HG02588 (cell line): Measurements from ENCODE around the gene PIK3R3.

Source experiments
- ATAC-seq: cut with Tn5 transposase; IDR thresholded peaks from one replicate; pipeline ENCODE4 v1.9.1; 2021; ENCODE audit warnings: mild to moderate bottlenecking, moderate library complexity; ENCODE audit not compliant: unreplicated experiment

Gene PIK3R3

DNA sequence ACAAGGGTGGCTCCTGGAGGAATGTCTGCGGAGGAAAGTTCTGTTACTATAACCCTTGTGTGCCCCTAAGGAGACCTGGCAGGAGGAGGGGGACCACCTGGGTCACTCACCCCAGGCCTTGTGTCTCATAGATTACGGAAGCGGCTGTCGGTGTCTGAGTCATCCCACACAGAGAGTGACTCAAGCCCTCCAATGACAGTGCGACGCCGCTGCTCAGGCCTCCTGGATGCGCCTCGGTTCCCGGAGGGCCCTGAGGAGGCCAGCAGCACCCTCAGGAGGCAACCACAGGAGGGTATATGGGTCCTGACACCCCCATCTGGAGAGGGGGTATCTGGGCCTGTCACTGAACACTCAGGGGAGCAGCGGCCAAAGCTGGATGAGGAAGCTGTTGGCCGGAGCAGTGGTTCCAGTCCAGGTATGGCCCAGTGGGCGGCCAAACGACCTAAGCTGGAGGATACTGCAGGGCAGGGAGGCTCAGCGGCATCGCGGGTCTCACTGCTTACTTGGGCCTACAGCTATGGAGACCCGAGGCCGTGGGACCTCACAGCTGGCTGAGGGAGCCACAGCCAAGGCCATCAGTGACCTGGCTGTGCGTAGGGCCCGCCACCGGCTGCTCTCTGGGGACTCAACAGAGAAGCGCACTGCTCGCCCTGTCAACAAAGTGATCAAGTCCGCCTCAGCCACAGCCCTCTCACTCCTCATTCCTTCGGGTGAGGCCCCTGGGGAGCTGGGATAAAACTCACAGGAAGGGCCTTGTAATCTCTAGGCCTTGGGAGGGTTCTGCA lies 101.4 kb downstream of the PIK3R3 start:
- ATAC-seq = no peak

DNA sequence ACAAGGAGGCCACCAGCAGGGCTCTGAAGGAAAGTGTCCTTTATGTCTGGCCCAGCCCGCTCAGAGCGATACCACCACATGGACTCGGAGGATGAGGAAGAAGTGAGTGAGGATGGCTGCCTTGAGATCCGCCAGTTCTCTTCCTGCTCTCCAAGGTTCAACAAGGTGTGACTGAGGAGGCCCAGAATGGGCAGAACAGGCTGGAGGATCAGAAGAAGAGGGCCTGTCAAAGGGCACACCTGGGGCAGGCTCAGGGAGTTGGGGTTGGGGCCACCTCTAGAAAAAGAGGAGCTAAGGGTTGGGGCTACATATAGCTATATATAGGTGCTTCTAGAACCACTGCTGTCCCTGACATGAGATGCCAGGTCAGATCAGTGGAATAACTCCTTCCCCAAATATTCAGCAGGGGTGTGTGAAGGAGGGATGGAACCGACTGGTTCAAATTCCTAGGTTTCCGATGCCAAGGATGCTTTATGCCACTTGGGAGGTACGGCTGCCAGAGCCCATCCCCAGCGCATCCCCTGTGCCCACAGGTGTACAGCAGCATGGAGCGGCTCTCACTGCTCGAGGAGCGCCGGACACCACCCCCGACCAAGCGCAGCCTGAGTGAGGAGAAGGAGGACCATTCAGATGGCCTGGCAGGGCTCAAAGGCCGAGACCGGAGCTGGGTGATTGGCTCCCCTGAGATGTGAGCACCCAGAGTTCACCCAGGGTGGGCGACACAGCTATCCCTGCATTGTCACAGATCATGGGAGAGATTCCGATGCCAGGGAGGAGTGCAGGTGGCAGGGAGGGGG lies 102.2 kb downstream of the PIK3R3 start:
- ATAC-seq = no peak

DNA sequence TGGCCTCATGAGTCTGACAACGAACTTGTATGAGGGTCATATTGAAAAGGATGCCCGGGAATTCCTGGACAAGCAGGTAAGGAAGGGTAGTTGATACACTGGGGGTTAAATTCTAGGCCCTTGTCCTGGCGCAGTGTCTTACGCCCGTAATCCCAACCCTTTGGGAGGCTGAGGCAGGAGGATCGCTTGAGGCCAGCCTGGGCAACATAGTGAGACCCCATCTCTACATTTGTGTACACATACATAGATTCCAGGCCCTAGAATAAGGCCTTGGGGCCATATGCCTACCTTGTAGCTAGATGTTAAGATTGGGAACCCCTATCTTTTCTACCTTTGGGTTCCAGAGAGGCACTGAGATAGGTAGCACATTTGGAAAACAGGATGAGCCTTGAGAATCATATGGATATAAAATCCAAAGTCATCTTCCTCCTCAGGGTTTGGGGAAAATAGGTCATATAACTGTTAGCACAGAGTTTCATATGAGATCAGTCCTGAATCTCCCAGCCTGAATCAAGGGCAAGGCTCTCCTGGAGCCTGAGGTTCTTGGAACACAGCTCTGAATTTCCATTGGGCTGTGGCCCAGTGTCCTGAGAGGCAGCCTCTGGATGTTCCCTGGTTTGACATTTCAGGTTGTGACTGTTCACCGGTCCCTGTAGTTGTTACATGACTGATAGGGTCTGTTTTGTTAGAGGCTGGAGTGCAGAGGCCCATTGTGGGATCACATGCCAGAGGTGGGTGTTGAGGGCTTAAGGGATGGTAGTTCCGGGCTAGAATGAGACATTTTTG lies 104.4 kb downstream of the PIK3R3 start:
- no peak for ATAC-seq

DNA sequence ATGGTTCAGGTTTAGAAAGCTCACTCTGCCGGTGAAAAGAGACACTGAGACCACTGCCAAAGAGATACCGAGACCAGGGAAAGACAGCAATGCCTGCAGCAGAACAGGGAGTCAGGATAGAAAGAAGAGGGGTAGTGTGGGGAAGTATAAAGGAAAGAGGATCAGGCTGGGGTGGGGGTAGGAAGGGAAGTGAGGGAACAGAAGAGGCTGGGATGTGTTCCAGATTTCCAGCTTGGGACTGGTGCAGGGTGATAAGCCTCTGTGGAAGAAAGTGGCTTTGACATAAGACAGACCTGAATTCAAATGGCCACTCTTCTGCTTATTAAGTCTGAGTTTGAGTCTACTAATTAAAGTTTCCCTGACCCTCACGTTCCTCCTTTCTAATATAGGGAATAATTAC lies 105.9 kb downstream of the PIK3R3 start:
- ATAC-seq = no peak

DNA sequence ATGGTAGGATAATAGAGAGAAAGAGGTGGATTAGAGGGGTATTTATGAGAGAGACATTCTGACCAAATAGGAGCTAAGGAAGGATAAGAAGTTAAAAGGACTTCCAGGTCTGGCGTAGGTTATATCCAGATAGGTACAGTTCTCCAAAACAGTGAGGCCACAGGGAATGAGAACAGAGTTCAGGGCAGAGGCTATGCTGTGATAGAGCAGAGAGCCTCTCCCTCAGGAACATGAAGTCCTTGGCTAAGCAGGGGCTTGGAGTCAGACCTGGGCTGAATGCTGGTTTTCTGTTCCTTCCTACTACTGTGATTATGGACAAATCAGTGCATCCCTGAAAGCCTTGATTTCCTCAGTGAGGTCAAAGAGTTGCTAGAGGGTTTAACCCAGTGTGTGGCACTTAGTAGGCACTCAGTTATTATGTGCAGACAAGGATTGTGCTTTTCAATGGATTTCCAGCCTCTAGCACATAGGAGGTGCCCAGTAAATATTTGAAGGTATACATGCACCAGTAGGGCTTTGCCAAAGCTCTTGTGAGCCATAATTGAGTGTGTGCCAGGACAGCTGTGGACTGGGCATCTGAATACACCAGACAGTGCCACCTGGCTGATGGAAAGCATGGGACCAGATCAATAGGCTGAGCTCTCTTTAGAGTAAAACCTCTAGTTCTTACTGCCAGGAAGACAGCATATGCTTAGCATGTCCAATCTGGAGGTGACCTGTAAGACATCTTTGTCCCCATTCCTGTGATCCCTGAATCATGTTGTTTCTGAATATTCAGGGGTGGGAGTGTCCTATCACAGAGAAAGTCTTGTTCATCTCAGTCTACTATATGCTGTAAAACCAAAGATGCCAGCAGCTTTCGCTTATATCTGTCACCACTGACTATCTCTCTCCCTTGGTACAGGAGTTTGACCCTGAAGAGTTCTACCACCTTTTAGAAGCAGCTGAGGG lies 111.1 kb downstream of the PIK3R3 start:
- no peak for ATAC-seq

DNA sequence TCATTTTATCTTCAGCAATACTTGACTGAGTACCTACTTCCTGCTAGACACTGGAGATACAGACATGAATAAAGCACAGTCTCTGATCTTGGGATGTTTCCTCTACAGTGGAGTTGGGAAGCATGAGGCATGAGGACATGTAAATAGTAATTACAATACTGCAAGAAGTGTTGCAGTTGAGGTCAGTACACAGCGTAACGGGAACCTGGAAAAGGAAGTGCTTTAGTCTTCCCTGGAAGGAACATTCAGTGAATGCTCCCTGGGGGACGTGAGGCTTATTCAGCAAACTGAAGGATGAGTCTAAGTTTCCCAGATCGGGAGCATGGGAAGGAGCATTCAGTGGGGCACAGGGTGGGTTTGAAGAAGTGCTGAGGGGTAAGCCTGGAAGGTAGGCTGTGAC lies 112.4 kb downstream of the PIK3R3 start:
- no peak for ATAC-seq

DNA sequence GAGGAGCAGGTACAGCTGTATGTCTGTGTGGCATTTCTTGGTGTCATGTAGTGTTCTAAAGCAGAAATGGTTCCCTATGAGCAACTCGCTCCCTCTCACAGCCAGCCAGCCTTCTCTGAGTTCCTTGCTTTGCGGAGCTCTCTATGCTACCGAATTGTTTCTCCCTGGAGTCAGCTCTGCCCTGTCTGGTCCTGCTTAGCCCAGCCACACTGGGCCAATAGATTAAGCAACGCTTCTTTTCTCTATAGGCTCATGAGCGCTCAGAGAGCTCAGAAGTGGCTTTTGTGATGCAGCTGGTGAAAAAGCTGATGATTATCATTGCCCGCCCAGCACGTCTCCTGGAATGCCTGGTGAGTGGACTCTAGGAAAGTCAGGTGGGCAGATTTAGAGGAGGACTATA lies 113.1 kb downstream of the PIK3R3 start:
- no peak for ATAC-seq

DNA sequence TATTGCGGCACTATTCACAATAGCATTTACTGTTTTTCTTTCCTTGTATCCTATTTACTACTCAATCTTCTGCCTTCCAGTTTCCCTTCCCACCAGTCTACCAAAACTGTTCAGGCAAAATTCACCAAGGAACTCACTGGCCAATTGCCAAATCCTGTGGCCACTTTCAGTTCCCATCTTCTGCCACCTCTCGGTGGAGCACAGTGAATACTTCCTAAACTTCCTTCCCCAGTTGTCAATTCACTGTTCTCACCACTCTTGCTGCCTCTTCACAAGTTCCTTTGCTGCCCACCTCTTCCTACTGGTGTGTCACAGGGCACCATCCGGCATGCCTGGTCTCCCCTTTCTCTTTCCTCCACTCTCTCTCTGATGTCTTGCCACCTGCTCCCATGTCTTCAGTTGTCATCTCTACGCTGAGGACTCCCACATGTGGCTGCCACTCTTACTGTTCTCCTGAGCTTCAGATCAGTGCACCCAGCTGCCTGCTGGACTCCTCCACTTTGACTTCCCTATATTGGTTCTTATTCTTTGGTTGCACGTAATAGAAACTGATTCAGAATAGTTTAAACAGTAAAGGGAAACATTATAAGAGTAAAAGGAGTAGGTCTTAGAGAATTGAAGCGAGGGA lies 114.4 kb downstream of the PIK3R3 start:
- ATAC-seq = no peak

DNA sequence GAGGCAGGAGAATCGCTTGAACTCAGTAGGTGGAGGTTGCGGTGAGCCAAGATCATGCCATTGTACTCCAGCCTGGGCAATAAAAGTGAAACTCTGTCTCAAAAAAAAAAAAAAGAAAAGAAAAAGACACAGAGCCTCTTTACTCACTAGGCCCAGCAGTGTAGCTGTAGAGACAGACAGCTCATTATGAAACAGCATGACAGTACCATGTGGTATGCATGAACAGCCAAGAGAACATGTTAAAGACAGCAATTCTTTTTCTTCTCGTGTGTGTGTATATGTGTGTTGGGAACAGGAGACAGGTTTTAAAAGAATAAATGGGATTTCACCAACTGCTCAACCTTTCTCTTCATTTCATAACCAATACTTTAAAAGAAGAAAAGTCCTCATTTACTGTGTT lies 118.8 kb downstream of the PIK3R3 start:
- no peak for ATAC-seq

DNA sequence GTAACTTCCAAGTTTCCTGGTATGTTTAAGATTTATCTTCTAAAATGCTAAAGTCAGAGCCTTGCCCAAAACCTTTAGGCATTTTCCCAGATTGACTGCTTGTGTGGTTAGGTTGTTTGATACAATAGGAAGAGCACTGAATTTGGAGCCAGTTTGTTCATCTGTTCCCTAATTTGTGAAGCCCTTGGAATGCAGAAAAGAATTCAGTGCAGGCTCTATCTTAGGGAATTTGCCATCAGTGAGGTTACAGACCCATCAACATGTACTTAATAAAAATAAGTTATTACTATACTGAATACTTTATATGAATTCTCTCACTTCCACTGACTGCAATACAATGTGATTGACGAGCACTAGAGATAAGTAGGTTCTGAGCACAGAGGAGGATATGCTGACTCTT lies 120.2 kb downstream of the PIK3R3 start:
- ATAC-seq = no peak

DNA sequence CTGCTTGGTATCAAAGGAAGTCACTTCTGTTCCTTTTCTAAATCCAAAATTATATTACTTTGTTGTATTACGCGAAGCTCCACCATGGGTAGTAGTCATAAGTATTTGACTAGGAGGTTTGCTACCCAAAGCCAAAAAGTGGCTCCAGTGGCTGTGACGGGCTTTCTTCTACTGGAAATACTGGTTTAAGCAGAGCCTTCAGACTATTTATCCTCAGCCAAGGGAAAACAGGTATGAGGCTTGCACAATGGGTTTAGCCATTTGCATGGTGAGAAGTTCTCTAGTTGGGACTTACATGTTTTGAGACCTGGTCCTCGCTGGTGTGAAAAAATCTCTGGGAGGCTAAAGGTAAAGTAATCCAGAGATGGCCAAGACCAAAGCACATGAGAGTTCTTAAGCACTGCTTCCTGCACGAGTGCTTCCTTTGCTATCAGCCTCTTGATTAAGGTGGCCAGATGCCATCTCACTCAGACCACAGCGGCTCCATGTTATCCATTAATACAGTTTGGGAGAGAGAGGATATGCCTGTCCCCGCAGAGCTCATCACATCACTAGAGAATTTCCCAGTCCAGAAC lies 121.2 kb downstream of the PIK3R3 start:
- ATAC-seq = no peak

DNA sequence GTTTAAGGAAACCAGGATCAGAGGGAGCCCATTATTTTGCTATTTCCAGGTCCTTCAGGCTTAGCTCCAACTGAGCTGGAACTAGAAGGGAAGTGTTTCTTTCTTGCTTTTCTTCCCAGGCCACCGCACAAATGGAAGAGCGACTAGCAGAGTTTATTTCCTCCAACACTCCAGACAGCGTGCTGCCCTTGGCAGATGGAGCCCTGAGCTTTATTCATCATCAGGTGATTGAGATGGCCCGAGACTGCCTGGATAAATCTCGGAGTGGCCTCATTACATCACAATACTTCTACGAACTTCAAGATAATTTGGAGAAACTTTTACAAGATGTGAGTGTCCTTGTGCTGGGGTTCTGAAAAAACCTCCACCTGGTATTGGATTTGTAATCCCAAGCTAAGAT lies 121.8 kb downstream of the PIK3R3 start:
- no peak for ATAC-seq

DNA sequence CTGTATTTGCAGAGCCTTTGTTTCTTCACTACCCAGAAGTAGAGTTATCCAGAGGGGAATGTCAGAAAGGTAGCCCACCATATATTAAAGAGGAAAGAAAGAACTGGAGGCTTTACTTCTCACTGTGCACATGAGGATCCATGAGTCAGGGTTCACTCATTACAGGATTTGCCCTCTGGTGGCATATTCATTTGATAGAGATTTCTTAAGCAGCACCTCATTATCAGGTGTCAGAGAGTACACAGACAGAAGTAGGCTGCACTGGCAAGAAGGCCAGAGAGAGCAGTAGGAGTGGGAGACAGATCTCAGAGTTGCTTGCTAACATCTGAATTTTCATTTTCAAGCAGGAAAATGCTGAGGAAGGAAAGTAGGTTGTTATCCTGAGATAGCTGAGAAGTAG lies 123.8 kb downstream of the PIK3R3 start:
- ATAC-seq = no peak

DNA sequence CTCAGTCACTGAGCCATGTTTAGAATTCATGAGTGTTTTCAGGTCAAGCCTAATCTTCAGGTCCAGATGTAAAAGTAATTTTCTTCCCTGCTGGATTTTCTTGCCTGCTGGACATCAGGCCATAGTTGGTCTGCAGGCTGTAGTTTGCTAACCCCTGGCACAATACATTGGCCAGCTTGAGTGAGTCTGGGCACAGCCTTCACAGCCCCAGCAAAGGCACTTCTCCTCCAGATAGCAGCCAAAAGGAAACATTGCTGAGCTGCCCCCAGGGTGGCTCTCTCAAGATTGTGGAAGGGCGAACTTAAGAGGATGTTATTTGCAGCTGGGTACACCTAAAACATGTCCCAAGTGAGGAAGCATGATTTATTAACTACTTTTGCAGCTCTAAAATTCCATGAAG lies 126.8 kb downstream of the PIK3R3 start:
- ATAC-seq = no peak

DNA sequence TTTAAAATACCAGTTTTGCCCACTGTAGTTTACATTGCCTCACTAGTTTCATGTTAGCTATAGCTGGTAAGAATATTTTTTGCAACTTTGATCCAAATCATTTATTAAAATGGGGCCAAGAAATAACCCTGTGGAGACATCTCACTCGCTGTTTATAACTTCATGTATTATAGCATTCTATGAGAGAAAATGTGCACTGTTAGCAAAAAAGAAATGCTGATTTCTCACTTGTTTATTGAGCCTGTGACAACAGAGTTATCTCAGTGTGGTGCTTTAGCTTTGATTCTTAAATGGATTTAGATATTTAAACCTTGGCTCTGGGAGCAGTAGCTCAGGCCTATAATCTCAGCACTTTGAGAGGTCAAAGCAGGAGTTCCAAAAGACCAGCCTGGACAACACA lies 127.9 kb downstream of the PIK3R3 start:
- no peak for ATAC-seq

DNA sequence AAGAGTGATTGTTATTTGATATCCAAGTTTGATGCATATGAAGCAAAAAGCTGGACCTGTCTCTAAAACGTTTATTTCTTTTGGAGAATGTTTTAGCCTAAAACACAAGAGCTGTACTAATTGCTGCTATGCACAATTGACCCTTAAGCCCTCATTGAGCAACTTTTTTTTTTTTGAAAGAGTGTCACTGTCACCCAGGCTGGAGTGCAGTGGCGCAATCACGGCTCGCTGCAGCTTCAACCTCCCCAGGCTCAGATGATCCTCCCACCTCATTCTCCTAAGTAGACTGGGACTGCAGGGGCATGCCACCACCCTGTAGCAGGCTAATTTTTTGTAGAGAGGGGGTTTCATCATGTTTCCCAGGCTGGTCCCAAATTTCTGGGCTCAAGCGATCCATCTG lies 129.1 kb downstream of the PIK3R3 start:
- no peak for ATAC-seq

DNA sequence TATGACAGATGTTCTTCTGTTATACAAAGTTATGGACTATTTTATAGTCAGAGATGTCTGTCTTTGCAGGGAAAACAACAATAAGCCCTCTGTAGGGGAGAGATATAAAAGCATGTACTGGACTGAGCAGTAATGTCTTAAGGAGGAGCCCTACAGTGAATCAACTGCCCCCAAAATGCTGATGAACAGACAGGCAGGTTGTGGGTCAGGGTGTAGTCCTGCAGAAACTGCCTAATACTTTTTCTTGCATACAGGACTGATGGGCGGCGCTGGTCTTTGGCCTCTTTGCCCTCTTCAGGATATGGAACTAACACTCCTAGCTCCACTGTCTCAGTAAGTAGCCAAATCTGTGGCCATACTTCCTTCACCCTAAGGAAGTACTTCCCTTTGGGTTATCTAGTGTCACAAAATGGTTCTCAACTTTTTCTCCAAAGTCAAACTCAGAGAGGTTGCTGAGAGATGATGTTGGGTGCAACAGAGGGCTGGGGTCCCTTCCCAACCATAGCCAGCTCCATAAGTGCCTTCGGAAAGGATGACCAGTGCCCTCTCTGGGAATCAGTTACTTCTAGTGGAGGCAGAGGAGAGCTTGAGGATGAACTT lies 129.8 kb downstream of the PIK3R3 start:
- no peak for ATAC-seq

DNA sequence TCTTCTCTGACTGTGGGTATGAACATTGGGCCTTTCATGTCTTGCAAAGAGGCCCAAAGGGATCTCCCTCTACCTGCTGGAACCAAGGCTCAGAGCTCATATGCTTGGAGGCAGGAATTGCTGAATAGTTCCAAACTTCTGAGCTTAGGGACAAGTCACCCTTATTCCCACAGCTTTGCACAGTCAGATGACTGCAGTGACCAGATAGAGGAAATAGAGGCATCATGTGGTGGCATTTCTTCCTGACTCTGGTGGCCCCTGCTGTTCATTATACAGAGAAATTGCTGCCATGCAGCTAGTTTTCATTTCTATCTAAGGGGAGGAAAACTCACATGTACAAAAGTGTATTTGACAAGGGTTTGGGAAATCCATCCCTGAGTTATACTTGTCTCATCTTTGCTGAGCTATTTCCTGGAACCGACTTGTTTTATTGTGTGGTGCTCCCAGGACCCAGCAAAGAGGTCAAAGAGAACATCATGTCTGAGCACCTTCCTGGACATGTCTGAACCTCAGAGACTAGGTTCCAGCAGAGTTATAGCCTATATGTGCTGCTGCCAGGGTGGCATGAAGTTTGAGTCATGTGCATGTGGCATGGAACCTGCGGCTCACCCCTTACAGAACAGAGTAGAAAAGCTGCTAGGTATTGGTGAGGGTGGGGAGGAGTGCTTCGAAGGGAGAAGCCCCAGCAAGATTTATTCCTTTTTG lies 131.2 kb downstream of the PIK3R3 start:
- no peak for ATAC-seq

DNA sequence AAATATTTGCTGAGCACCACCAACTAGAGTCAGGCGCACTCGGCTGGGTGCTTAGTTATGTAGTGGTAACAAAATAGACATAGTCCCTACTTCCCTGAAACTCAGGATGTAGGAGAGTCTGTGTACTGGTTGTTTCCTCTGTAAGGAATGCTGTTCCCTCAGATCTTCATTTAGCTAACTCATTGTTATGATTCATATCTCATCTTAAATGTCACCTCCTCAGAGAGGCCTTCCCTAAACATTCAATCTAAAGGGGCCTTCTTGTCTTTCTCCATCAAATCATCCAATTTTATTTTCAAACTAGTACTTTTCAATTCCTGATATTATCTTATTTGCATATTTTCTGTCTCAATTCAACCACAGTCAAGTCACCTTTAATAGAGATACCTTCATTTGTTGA lies 132.9 kb downstream of the PIK3R3 start:
- ATAC-seq = no peak
